ENCODE results near the gene CHD6.

CHD6 gene

GRCh38 chr20:41425180-41425884 is 192.8 kb downstream of the CHD6 start:
- no peak for DNase-seq (ENCODE audit: low spot score)

- no peak for DNase-seq (ENCODE audit: low spot score)
Observed at GRCh38 chr20:41424546-41424945, 193.6 kb downstream of the CHD6 start.

DNA sequence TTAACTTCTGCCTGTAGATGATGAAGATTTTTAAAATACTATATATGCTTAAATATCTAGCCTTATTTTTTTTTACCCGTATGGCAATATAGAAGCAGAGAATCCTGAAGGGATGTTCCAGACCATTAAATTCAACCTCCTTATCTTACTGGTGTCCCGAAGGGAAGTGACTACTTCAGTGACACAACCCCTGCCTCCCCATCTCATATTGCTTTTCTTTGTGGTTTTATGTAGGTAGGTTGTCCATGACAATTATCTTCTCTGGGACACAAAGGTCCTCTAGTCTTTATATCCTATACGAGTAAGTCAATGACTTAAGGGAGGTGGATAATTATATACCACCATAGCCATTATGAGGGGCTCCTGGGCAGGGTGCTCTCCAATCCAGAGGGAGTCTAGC is 194.2 kb downstream of the CHD6 start:
- DNase-seq (ENCODE audit: low spot score) = no peak

GRCh38 chr20:41422953-41423352 is 195.2 kb downstream of the CHD6 start:
- no peak for DNase-seq (ENCODE audit: low spot score)

- DNase-seq (ENCODE audit: low spot score) = no peak
Observed at GRCh38 chr20:41418739-41419293, 199.4 kb downstream of the CHD6 start.

- DNase-seq (ENCODE audit: low spot score) = no peak
Observed at GRCh38 chr20:41418031-41418430, 200.1 kb downstream of the CHD6 start.

DNA sequence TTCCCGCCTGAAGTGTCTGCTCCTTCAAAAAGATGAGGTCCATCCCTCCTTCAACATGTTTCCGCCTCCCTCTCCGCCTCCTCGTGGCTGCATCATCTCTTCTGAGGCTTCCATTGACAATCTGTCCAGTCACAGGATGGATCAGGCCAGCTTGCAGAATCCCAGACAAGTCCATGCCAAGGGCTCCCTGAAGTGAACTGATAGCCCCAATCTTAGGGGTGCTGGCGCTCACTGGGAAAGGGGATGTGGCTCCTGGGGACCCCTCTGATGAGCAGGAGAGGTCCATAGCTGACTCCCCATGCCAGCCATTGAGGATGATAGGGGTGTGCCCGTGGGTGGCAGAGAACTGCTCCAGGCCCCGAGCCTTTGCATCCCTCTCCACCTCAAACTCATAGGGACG is 203.0 kb downstream of the CHD6 start:
- no peak for DNase-seq (ENCODE audit: low spot score)

DNA sequence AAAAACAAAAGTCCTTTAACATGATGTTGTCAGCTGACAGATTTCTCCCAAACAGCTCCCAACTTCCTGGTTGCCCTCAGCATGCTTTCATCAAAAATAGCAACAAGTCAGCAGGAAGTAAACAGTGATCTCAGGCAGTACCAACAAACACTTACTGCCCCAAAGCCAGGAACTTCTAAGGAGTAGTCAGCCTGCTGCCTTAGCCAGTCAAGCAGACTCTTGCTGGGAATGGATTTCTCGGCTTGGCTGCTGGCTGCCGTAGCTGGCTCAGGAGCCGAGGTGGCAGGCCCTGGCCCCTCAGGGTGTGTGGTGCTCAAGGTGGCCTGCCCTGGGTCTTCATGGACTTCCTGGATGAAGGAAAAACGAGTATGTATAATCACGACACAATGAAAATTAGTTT is 205.0 kb downstream of the CHD6 start:
- no peak for DNase-seq (ENCODE audit: low spot score)

DNA sequence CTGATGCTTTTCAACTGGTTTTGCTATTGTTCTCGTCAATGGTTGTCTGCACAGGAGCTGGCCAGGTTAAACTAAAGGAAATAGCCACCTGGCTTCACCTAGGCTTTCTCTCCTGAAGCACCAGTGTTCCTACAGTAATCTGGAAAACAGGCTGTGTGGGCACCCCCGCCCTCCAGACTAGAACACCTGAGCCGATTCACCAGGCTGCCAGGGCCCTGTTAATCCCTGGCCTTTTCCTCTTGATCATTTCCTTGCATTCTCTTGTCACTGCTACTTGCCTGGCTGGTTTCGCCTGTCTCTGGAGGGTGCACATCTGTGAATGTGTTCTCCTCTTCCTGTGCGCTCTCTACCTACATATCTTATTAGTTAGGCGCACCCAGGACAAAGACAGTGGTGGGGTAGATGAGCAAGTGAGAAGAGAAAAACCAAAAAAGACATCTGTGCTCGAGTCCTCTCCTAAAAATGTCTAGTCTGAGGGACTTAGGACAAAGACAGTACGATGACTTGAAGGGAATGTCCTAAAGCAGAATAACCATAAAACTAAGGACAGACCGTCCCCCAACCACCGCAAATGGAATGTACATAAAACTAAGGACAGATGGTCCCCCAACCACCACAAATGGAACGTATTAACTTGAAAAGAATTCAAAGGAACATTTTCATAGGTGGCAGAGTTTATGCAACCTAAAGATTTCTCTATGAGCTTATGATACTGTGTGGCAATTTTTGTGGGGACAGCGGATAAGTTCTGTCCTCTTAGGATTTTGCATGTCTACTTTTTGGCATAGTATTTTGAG is 205.7 kb downstream of the CHD6 start:
- DNase-seq (ENCODE audit: low spot score) = no peak

DNA sequence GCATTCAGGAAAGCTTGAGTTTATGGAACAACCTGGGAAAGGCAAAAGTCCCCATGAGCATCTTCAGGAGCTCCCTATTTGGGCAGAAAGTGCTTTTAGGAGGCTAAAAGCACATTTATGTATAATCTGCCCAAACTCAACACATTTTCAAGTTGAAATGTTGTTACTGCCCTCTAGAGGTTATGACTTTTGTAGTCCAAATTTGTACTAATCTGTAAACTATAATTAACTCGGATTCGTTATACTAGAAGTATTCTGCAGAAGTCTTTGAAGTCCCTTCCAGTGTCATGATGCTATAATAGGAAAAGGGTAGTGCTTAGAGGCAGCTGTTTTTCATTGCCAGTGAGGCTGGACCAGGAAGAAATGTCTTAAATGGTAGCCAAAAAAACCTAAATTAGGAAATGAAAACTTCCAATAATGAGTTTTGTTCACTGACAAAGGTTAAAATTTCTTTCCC is 206.8 kb downstream of the CHD6 start:
- no peak for DNase-seq (ENCODE audit: low spot score)

DNA sequence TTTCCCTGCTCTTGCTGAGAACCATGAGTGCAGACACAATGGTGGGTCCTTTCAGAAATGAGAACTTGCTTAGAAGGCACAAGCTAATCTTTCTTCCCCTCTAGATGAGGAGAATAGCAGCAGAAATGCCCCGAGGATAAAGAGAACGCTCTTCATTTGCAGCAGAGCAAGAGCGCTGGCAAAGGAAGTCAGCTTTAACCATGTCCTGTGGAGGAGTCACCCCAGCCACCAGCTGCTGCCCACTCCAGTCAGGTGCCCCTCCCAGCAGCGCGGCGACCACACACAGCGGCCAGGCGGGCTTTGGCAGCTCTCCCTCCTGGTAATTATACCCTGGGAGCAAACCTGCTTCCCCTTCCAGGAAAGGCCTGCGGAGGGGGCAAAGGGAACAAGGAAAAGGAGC is 209.2 kb downstream of the CHD6 start:
- no peak for DNase-seq (ENCODE audit: low spot score)

DNA sequence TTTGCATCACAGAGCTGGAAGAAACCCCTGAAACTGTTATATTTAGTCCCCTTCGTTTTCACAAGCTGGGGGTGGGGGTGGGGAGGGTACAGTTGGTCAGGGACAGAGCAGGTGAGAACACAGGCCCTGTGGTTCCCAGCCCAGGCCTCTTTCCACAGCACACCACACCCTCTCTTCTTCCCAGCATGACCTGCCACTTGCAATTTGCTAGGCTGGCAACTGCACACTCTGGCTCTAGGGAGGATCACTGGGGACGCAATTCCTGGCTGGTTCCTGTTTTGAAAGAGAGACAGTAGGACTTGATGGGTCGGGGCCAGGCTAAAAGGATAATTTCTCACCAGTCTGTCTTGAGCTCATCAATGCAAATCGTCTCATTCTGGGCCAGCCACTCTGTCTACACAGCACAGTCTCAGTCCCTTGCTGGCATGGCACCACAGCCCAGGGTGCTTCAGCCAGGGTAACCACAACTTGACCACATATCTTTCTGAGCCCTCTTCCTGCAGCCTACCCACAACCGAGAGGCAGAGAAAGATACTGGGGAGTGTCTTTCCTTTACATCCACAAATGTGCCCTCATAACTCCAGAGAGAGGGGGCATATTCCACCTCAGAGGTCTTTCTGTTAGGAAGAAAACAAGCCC is 209.9 kb downstream of the CHD6 start:
- DNase-seq (ENCODE audit: low spot score) = no peak

DNA sequence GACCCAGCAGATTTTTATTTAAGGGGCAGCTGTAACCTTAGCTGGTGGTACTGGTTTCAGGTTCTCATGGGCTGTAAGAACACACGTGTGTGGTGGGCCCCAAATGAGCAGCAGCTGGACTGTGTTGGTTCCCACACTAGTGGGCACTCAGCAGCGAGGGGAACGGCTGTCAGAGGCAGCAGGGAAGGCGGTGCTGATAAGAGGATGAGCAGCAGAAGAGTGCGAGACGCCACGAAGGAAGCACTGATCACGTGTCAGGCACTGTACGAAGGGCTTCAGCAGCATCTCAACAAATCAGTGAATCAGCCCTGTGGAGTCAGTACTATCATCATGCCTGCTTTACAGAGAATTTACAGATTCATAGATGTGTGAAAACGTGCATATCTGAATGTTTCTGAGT is 210.6 kb downstream of the CHD6 start:
- no peak for DNase-seq (ENCODE audit: low spot score)

DNA sequence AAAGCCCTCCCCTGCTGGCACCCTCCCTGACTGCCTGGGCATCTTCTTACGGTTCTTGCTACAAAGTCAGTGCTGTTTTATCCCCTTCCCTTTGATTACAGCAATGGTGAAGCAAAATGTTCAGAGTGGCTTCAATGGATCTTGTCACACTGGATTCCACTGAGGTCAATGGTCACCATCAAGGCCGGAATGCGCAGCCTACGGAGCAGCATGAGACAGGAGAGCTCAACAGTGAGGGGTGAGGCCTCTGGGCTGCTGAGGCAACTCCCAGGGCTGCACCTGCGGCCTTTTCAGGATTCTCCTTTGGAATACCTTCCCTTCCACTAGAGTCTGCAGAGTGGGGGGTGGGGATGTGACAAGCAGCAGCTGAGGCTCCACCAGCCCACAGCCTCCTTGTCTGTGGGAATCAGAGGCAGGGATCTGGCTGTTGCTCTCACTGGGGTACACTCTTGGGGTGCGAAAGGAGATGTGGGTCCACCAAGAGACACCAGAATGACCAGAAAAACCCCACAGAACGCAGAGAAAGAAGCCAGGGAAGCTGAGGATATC is 211.2 kb downstream of the CHD6 start:
- no peak for DNase-seq (ENCODE audit: low spot score)

DNA sequence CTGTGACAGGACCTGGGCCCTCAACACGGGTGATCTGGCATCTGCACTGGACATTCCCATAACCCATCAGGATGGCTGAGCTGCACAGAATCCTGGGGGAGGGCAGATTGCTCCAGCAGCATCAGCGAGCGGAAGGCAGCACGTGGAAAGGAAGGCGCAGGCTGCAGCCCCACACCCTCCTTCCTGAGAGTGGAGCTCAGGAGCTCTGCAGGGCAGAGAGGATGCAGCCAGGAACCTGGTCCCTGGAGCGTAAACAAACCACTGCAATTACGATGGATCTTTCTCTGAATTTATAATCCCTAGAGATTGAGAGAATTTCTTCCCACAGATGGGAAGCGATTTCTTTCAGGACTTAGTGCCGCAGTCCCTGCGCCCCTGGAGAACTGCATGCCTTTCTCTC is 211.8 kb downstream of the CHD6 start:
- no peak for DNase-seq (ENCODE audit: low spot score)

DNA sequence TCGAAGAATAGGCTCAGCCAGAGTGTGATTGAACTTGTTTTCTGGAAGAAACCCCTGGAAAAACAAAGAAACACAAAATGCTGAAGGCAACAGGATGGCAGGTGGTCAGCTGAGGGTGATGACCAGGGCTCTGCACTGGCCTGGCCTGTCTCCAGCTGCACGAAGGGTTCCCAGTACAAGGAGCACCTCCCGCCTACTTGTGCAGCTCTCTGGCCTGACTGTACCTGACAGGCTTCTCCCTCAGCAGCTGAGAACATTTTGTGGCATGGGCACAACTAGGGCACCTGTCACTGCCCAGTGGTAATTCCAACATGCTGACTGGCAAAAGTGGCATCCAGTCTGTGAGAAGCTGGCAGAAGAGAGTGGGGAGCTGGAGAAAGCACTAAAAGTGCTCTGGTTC is 212.7 kb downstream of the CHD6 start:
- DNase-seq (ENCODE audit: low spot score) = no peak

- no peak for DNase-seq (ENCODE audit: low spot score)
Observed at GRCh38 chr20:41403604-41404003, 214.6 kb downstream of the CHD6 start.

DNA sequence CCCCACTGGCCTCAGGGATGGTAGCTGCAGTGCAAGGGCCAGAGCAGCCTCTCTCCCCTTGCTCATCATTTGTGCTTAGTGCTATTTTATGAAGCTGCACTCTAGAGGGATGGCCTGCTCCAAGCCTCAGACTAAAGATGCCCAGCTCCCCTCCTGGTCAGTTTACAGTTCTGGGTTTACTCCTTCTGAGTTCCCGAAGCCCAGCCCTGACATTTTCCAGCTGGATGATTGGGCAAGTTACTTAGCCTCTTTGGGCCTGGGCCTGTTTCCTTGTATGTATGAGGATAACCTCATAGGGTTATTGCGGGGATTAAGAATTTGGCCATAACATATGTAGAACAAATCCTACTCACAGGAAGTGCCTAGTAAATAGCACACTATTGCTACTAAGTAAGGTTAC is 219.8 kb downstream of the CHD6 start:
- no peak for DNase-seq (ENCODE audit: low spot score)

DNA sequence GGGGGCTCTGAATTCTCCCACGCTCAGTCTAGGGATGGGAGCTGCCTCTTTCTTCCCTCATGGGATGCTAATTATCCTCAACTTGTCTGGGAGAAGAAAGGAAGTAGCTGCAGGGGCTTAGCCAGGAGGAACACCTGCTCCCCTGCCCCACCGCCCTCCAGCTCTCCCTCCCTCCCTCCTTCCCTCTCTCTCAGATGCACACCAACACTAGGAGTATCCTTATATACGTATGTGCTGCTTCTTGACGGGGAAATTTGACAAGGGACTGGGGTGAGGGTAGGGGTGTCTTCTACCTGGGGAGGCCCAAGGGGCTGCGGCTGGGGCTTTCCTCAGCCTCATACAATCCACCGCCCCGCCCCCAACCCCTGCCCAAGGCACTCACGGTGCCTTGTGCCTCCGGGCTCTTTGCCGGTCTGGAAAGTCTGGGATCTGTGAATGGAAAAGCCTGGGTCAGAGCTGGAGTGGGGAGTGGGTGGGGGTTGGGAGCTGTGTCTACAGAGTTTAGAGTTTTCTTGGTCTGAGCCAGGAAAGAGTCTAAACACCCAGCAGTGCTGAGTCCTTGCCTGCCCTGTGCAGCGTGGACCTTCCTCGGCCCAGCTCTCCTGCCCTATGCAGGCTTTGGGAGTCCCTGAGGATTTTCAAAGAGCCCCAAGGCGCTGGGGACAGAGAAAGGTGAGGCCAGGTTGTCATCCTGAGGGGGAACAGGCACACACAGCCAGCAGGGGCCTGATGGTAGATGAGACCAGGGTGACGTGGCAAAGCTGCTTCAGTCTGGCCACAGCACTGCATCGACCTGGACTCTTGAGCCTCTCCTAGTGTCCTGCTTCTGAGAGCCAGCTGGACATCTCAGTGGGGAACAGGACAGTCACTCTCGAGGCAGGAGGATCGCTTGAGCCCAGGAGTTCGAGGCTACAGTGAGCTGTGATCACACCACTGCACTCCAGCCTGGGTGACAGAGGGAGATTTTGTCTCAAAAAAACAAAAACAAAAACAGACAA is 222.2 kb downstream of the CHD6 start:
- DNase-seq (ENCODE audit: low spot score) = no peak

DNA sequence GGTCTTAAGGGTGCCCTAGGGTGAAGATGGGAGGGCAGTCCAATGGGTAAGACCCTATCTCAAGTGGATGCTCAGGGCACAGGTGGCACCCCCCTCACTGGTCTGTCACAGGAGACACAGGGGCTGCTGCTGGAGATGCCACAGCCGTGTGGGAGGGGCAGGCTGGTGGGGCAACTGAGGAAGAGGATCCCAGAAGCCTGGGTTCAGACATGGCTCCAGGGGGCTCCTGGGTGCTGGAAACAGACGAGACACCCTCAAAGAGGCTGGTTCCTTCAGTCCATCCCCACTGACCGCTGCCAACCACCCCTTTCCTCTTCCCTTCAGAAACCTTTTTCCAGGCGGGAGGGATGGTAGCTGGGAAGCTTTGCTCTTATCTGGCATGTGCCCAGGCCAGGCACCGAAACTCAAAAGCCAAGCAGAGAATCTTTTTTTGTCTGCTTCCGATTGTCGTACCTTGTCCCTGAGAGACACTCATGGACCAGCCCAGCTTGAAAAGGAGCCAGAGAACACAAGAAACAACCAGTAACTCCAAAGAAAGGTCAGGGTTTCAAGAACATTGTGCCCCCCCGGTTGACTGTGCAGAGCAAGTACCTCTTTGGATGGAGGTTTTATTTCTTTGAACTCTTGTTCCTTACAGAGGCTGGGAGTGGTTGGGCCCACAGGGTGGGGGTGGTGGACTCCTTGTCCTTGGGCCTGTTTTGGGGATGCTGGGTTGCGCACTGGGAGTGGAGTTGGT is 223.1 kb downstream of the CHD6 start:
- DNase-seq (ENCODE audit: low spot score) = no peak

- DNase-seq (ENCODE audit: low spot score) = no peak
Observed at GRCh38 chr20:41394081-41394480, 224.1 kb downstream of the CHD6 start.
